ENCODE results near the gene TASP1.

DNA sequence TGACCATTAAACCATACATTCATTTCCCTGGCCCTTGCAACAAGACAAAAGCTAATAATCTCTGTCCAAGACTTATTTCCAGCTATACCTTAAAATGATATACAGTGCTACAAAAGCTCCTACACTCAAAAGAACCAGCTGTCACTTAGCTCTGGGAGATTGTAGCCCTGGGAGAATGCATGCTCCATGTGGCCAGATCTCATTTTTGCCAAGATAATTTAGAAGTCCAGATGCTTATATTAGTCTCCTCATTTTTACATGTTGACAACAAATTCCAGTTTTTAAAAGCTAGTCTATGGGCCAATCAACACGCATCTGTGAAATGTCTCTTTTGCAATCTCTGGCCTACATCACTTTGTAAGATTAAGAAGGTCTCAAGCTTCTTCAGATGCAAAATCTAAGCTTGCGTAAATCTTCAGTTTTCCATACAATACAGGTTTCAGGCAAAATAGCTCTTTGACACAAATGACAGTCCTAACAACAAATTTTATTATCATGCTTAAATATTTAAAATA is 27.1 kb downstream of the TASP1 start:
- no peak for TF ChIP-seq EZH2 (IDR thresholded peaks at IDR 0.05; ENCODE audit: insufficient read depth, poor library complexity, severe bottlenecking)
- no peak for TF ChIP-seq EZH2phosphoT487 (IDR thresholded peaks at IDR 0.05; ENCODE audit: insufficient read depth, low read depth)
